K562 (cell line): Measurements from ENCODE around the gene HIKESHI. TPM values are rescaled to one million over a fixed set of nuclear protein-coding genes. Genes with fewer than 3 reads are reported as not detected.

Experiments
- polyA plus RNA-seq, 8 experiments: library from polyadenylated mRNA; depleted of rRNA in 4 of 8; stranded (reverse) in 5 of 8; unstranded in 3 of 8; fragments of >200 nt; fragmentation: Nextera tagmentation in 2 of 8; fragmentation: Illumina TruSeq in 1 of 8; extraction: Ambion mirVana in 2 of 8; extraction: Trizol in 1 of 8; gene quantifications; 2 replicates each; pipeline versions ENCODE4 v1.2.1 to v1.2.3, GENCODE V29; 2011 to 2014; ENCODE audit warnings: inconsistent platforms in 1 of 8, missing spikeins in 1 of 8
- small RNA-seq: library from RNA; depleted of rRNA; stranded (forward); fragments of <200 nt; gene quantifications from one replicate; pipeline ENCODE3, GENCODE V24; 2014
- total RNA-seq, 7 experiments: library from RNA; depleted of rRNA in 6 of 7; stranded (reverse); fragments of >200 nt in 6 of 7; fragmentation: Illumina TruSeq in 2 of 7; extraction: Trizol in 2 of 7; gene quantifications; 2 replicates each; pipeline versions ENCODE4 v1.2.1 to v1.2.3, GENCODE V29; 2011 to 2021; ENCODE audit warnings: low replicate concordance in 1 of 7

Gene HIKESHI
- total and polyA plus RNA-seq, 9 of the 15 experiments (the other 6 are each of a cell fraction or from before 2014, with no cell fraction given) = 33.2 to 196 (median 62.7) TPM

Small RNA genes within 50 kb of the gene (small RNA-seq; reads per million reads assigned to genes)
- not detected for gene RN7SL225P

Other genes with a start within 250 kb of the HIKESHI start
- gene PICALM, start 233.2 kb upstream of the HIKESHI start, total RNA-seq (2014; rRNA removed) = 230 and 307 TPM in 2 replicates
- gene PICALM, start 233.2 kb upstream of the HIKESHI start, total RNA-seq (2014; rRNA removed; fragmentation: Illumina TruSeq; extraction: Trizol) = 340 and 386 TPM in 2 replicates
- 269 and 309 TPM in 2 replicates for gene PICALM, start 233.2 kb upstream of the HIKESHI start, total RNA-seq (2015; rRNA removed; fragmentation: Illumina TruSeq; extraction: Trizol)
- 281 and 340 TPM in 2 replicates for gene PICALM, start 233.2 kb upstream of the HIKESHI start, total RNA-seq (2021)
- 681 and 990 TPM in 2 replicates for gene PICALM, start 233.2 kb upstream of the HIKESHI start, polyA plus RNA-seq (2011; rRNA removed)
- gene PICALM, start 233.2 kb upstream of the HIKESHI start, polyA plus RNA-seq (2014; fragmentation: Illumina TruSeq; extraction: Trizol) = 445 and 542 TPM in 2 replicates
- gene PICALM, start 233.2 kb upstream of the HIKESHI start, polyA plus RNA-seq (2014; fragmentation: Nextera tagmentation; extraction: Ambion mirVana) = 100 to 1,000 TPM in 1 of 2 experiments, 10 to 100 TPM in 1; 41.3 to 129 TPM
- gene PICALM, start 233.2 kb upstream of the HIKESHI start, polyA plus RNA-seq (2014; rRNA removed) = 304 TPM in 2 replicates
- 33.0 and 34.4 TPM in 2 replicates for gene EED, start 57.5 kb upstream of the HIKESHI start, total RNA-seq (2014; rRNA removed)
- gene EED, start 57.5 kb upstream of the HIKESHI start, total RNA-seq (2014; rRNA removed; fragmentation: Illumina TruSeq; extraction: Trizol) = 57.1 and 62.6 TPM in 2 replicates
- 51.5 and 55.1 TPM in 2 replicates for gene EED, start 57.5 kb upstream of the HIKESHI start, total RNA-seq (2015; rRNA removed; fragmentation: Illumina TruSeq; extraction: Trizol)
- 47.4 and 47.8 TPM in 2 replicates for gene EED, start 57.5 kb upstream of the HIKESHI start, total RNA-seq (2021)
- gene EED, start 57.5 kb upstream of the HIKESHI start, polyA plus RNA-seq (2011; rRNA removed) = 61.6 and 99.5 TPM in 2 replicates
- gene EED, start 57.5 kb upstream of the HIKESHI start, polyA plus RNA-seq (2014; fragmentation: Illumina TruSeq; extraction: Trizol) = 41.9 and 43.1 TPM in 2 replicates
- gene EED, start 57.5 kb upstream of the HIKESHI start, polyA plus RNA-seq (2014; fragmentation: Nextera tagmentation; extraction: Ambion mirVana) = 100 to 1,000 TPM; 108 to 110 TPM
- gene EED, start 57.5 kb upstream of the HIKESHI start, polyA plus RNA-seq (2014; rRNA removed) = 47.3 and 48.0 TPM in 2 replicates
- 0.33 and 0.82 TPM in 2 replicates for gene CCDC81, start 72.6 kb downstream of the HIKESHI start, total RNA-seq (2014; rRNA removed)
- gene CCDC81, start 72.6 kb downstream of the HIKESHI start, total RNA-seq (2014; rRNA removed; fragmentation: Illumina TruSeq; extraction: Trizol) = 0.36 and 0.54 TPM in 2 replicates
- 0.34 and 1.0 TPM in 2 replicates for gene CCDC81, start 72.6 kb downstream of the HIKESHI start, total RNA-seq (2015; rRNA removed; fragmentation: Illumina TruSeq; extraction: Trizol)
- gene CCDC81, start 72.6 kb downstream of the HIKESHI start, total RNA-seq (2021) = 0.16 and 0.63 TPM in 2 replicates
- 0.30 and 0.46 TPM in 2 replicates for gene CCDC81, start 72.6 kb downstream of the HIKESHI start, polyA plus RNA-seq (2011; rRNA removed)
- 0.28 and 0.48 TPM in 2 replicates for gene CCDC81, start 72.6 kb downstream of the HIKESHI start, polyA plus RNA-seq (2014; fragmentation: Illumina TruSeq; extraction: Trizol)
- under 1 TPM; 0.24 to 0.41 TPM for gene CCDC81, start 72.6 kb downstream of the HIKESHI start, polyA plus RNA-seq (2014; fragmentation: Nextera tagmentation; extraction: Ambion mirVana)
- gene CCDC81, start 72.6 kb downstream of the HIKESHI start, polyA plus RNA-seq (2014; rRNA removed) = 0.23 and 0.90 TPM in 2 replicates